Measurements from ENCODE around the gene OTULIN.

The OTULIN gene

GRCh38 chr5:14699159-14699558 lies 34.6 kb downstream of the OTULIN start:
- no peak for TF ChIP-seq CTCF (IDR thresholded peaks at IDR 0.05; ENCODE audit: low read depth, low read length, missing control alignments)

GRCh38 chr5:14699807-14700400 lies 35.4 kb downstream of the OTULIN start:
- no peak for DNase-seq (ENCODE audit: extremely low read depth, low read depth)
- TF ChIP-seq CTCF (IDR thresholded peaks at IDR 0.05; ENCODE audit: low read depth, low read length, missing control alignments): no peak

More at GRCh38 chr5:14699159-14699558, 34.6 kb downstream of the OTULIN start:
- no peak for DNase-seq (ENCODE audit: extremely low read depth, low read depth)
- H3K4me3 ChIP-seq (replicated peaks; ENCODE audit: low read depth, low read length): no peak overlapping the region

GRCh38 chr5:14700478-14701436 lies 36.2 kb downstream of the OTULIN start:
- DNase-seq (ENCODE audit: extremely low read depth, low read depth): no peak
- no peak for TF ChIP-seq CTCF (IDR thresholded peaks at IDR 0.05; ENCODE audit: low read depth, low read length, missing control alignments)
- no peak overlapping the region for H3K4me3 ChIP-seq (replicated peaks; ENCODE audit: low read depth, low read length)

More at GRCh38 chr5:14699807-14700400, 35.4 kb downstream of the OTULIN start:
- H3K4me3 ChIP-seq (replicated peaks; ENCODE audit: low read depth, low read length): no peak overlapping the region

GRCh38 chr5:14701556-14701955 lies 37.0 kb downstream of the OTULIN start:
- no peak overlapping the region for H3K4me3 ChIP-seq (replicated peaks; ENCODE audit: low read depth, low read length)
- no peak for DNase-seq (ENCODE audit: extremely low read depth, low read depth)
- no peak for TF ChIP-seq CTCF (IDR thresholded peaks at IDR 0.05; ENCODE audit: low read depth, low read length, missing control alignments)

GRCh38 chr5:14702238-14702839 lies 37.8 kb downstream of the OTULIN start:
- TF ChIP-seq CTCF (IDR thresholded peaks at IDR 0.05; ENCODE audit: low read depth, low read length, missing control alignments): no peak
- no peak overlapping the region for H3K4me3 ChIP-seq (replicated peaks; ENCODE audit: low read depth, low read length)
- DNase-seq (ENCODE audit: extremely low read depth, low read depth): no peak

GRCh38 chr5:14705556-14705955 lies 41.0 kb downstream of the OTULIN start:
- TF ChIP-seq CTCF (IDR thresholded peaks at IDR 0.05; ENCODE audit: low read depth, low read length, missing control alignments): no peak
- DNase-seq (ENCODE audit: extremely low read depth, low read depth): no peak
- no peak overlapping the region for H3K4me3 ChIP-seq (replicated peaks; ENCODE audit: low read depth, low read length)

Data from HFF-Myc (cell line).